GM18907 (cell line): Measurements from ENCODE around the gene SNPH.

Experiments used
- ATAC-seq: cut with Tn5 transposase; IDR thresholded peaks from one replicate; pipeline ENCODE4 v1.9.1; 2021; ENCODE audit warnings: mild to moderate bottlenecking, moderate library complexity; ENCODE audit not compliant: unreplicated experiment

The SNPH gene

GRCh38 chr20:1286267-1287024, 20.4 kb downstream of the SNPH start:
- no peak for ATAC-seq

- no peak for ATAC-seq
Measured at GRCh38 chr20:1287306-1287705, 21.2 kb downstream of the SNPH start.

- ATAC-seq: no peak
Measured at GRCh38 chr20:1287787-1288569, 21.9 kb downstream of the SNPH start.

GRCh38 chr20:1291191-1291741, 25.2 kb downstream of the SNPH start:
- no peak for ATAC-seq

- no peak for ATAC-seq
Measured at GRCh38 chr20:1292620-1293019, 26.5 kb downstream of the SNPH start.

GRCh38 chr20:1293641-1294379, 27.7 kb downstream of the SNPH start:
- ATAC-seq: no peak

- ATAC-seq: no peak
Measured at GRCh38 chr20:1294497-1294896, 28.4 kb downstream of the SNPH start.

- no peak for ATAC-seq
Measured at GRCh38 chr20:1295276-1295930, 29.3 kb downstream of the SNPH start.

- no peak for ATAC-seq
Measured at GRCh38 chr20:1296117-1296610, 30.1 kb downstream of the SNPH start.

GRCh38 chr20:1296922-1297321, 30.8 kb downstream of the SNPH start:
- no peak for ATAC-seq

- ATAC-seq: no peak
Measured at GRCh38 chr20:1297486-1297885, 31.4 kb downstream of the SNPH start.

- ATAC-seq: no peak
Measured at GRCh38 chr20:1298166-1298565, 32.1 kb downstream of the SNPH start.

GRCh38 chr20:1298888-1299511, 32.9 kb downstream of the SNPH start:
- ATAC-seq: no peak

- no peak for ATAC-seq
Measured at GRCh38 chr20:1299522-1299921, 33.4 kb downstream of the SNPH start.

- no peak for ATAC-seq
Measured at GRCh38 chr20:1300083-1300840, 34.2 kb downstream of the SNPH start.

- ATAC-seq: no peak
Measured at GRCh38 chr20:1301031-1301529, 35.0 kb downstream of the SNPH start.

GRCh38 chr20:1302685-1303541, 36.8 kb downstream of the SNPH start:
- no peak for ATAC-seq
